ENCODE results near the gene COX18. TPM values are rescaled to one million over a fixed set of nuclear protein-coding genes. Genes with fewer than 3 reads are reported as not detected.

COX18 gene
- total RNA-seq, 2 experiments from 2014 or later, result 16.9 to 23.5 TPM

GRCh38 chr4:73104695-73105094 is 35.2 kb upstream of the COX18 start:
- no peak overlapping the region for H3K27ac ChIP-seq (ENCODE audit: low read depth, low read length, poor library complexity, severe bottlenecking)
- POLR2A ChIA-PET, result interaction anchor here (0.9 to 1.4 kb wide), 2 partner anchors 13 to 43 kb away, joined by 3 to 4 read pairs; no protein-coding TSS in a partner anchor
- DNase-seq (ENCODE audit: low spot score), result no peak
- no peaks in the 10 kb centered on the region for H3K79me2 ChIP-seq (ENCODE audit: insufficient read depth, low read depth, low read length)
- no peak overlapping the region for H3K4me3 ChIP-seq (ENCODE audit: low read depth, low read length, poor library complexity, severe bottlenecking)
- H4K20me1 ChIP-seq (ENCODE audit: insufficient read depth, low read length), result no peaks in the 10 kb centered on the region
- H3K9me2 ChIP-seq (ENCODE audit: insufficient read depth, low read length), result no peaks in the 10 kb centered on the region
- no peaks in the 10 kb centered on the region for H3K9me3 ChIP-seq (ENCODE audit: low read length)
- intact Hi-C loops (cut with micrococcal nuclease; ENCODE audit: unreplicated experiment), result no loop called here
- BruUV-seq (replicated peaks), result no TSS peak
- TF ChIP-seq CTCF (conservative IDR thresholded peaks at IDR 0.05; ENCODE audit: low read length) (no peak), EZH2phosphoT487 (IDR thresholded peaks at IDR 0.05; ENCODE audit: borderline replicate concordance, low read depth, low read length) (no peak)
- no peaks in the 10 kb centered on the region for H3K4me1 ChIP-seq (ENCODE audit: insufficient read depth, low read length, poor library complexity, severe bottlenecking)
- no peak overlapping the region for H3K4me2 ChIP-seq (ENCODE audit: low read length)
- CTCF ChIA-PET (ENCODE audit: unreplicated experiment), result no interaction called here
- peaks cover 94% of the 10 kb centered on the region for H3K36me3 ChIP-seq (ENCODE audit: insufficient read depth, low read length)
- no peak overlapping the region for H2AFZ ChIP-seq (ENCODE audit: low read length)

- no peak for TF ChIP-seq CTCF (conservative IDR thresholded peaks at IDR 0.05; ENCODE audit: low read length)
- no peak for TF ChIP-seq EZH2phosphoT487 (IDR thresholded peaks at IDR 0.05; ENCODE audit: borderline replicate concordance, low read depth, low read length)
- intact Hi-C loops (cut with micrococcal nuclease; ENCODE audit: unreplicated experiment), result no loop called here
- H3K27ac ChIP-seq (ENCODE audit: low read depth, low read length, poor library complexity, severe bottlenecking), result no peak overlapping the region
- no peaks in the 10 kb centered on the region for H3K9me3 ChIP-seq (ENCODE audit: low read length)
- H3K79me2 ChIP-seq (ENCODE audit: insufficient read depth, low read depth, low read length), result no peaks in the 10 kb centered on the region
- H3K4me2 ChIP-seq (ENCODE audit: low read length), result no peak overlapping the region
- no TSS peak for BruUV-seq (replicated peaks)
- H2AFZ ChIP-seq (ENCODE audit: low read length), result no peak overlapping the region
- H4K20me1 ChIP-seq (ENCODE audit: insufficient read depth, low read length), result no peaks in the 10 kb centered on the region
- no peak overlapping the region for H3K4me3 ChIP-seq (ENCODE audit: low read depth, low read length, poor library complexity, severe bottlenecking)
- no peaks in the 10 kb centered on the region for H3K9me2 ChIP-seq (ENCODE audit: insufficient read depth, low read length)
- ChIA-PET POLR2A (interaction anchor here (0.6 to 1.3 kb wide), 5 partner anchors 8 to 107 kb away, joined by 3 to 4 read pairs (median 3); no protein-coding TSS in a partner anchor), CTCF (ENCODE audit: unreplicated experiment) (no interaction called here)
- DNase-seq (ENCODE audit: low spot score), result no peak
- H3K4me1 ChIP-seq (ENCODE audit: insufficient read depth, low read length, poor library complexity, severe bottlenecking), result no peaks in the 10 kb centered on the region
- H3K36me3 ChIP-seq (ENCODE audit: insufficient read depth, low read length), result peaks cover 93% of the 10 kb centered on the region
Measured at GRCh38 chr4:73103799-73104503, 34.4 kb upstream of the COX18 start.

GRCh38 chr4:73099143-73099542 is 29.6 kb upstream of the COX18 start:
- no TSS peak for BruUV-seq (replicated peaks)
- Histone ChIP-seq H3K4me1 (ENCODE audit: insufficient read depth, low read length, poor library complexity, severe bottlenecking) (no peaks in the 10 kb centered on the region), H2AFZ (ENCODE audit: low read length) (no peak overlapping the region), H3K9me3 (ENCODE audit: low read length) (no peaks in the 10 kb centered on the region), H4K20me1 (ENCODE audit: insufficient read depth, low read length) (no peaks in the 10 kb centered on the region), H3K36me3 (ENCODE audit: insufficient read depth, low read length) (peaks cover 92% of the 10 kb centered on the region), H3K4me2 (ENCODE audit: low read length) (no peak overlapping the region), H3K4me3 (ENCODE audit: low read depth, low read length, poor library complexity, severe bottlenecking) (no peak overlapping the region), H3K27ac (ENCODE audit: low read depth, low read length, poor library complexity, severe bottlenecking) (no peak overlapping the region), H3K9me2 (ENCODE audit: insufficient read depth, low read length) (no peaks in the 10 kb centered on the region), H3K79me2 (ENCODE audit: insufficient read depth, low read depth, low read length) (no peaks in the 10 kb centered on the region)
- TF ChIP-seq CTCF (conservative IDR thresholded peaks at IDR 0.05; ENCODE audit: low read length) (no peak), EZH2phosphoT487 (IDR thresholded peaks at IDR 0.05; ENCODE audit: borderline replicate concordance, low read depth, low read length) (no peak)
- intact Hi-C loops (cut with micrococcal nuclease; ENCODE audit: unreplicated experiment), result no loop called here
- ChIA-PET CTCF (ENCODE audit: unreplicated experiment) (no interaction called here), POLR2A (no interaction called here)
- DNase-seq (ENCODE audit: low spot score), result no peak

All from OCI-LY7 (cell line).